Keratinocyte (primary cell): ENCODE measurements around the gene MCF2.
A peak's percentile ranks its signal among the peaks of the same experiment; 100 is the strongest.

Experiments
- CTCF ChIP-seq, 3 experiments: IDR thresholded peaks in 1 of 3; conservative IDR thresholded peaks in 1 of 3; optimal IDR thresholded peaks in 1 of 3; 2 replicates in 2 of 3; 3 replicates in 1 of 3; pipeline versions ENCODE3 to v1.5.1; 2011; ENCODE audit warnings: low read length in 3 of 3, mild to moderate bottlenecking in 3 of 3, moderate library complexity in 2 of 3, control low read depth in 1 of 3, inconsistent platforms in 1 of 3; ENCODE audit not compliant: insufficient read depth in 2 of 3; ENCODE audit errors: extremely low read depth in 1 of 3
- EZH2 ChIP-seq: IDR thresholded peaks from one replicate; pipeline ENCODE4 v1.6.1; 2012; ENCODE audit warnings: inconsistent platforms, mild to moderate bottlenecking, low read length, moderate library complexity

GRCh38 chrX:139559383-139560042 is 148.5 kb downstream of the MCF2 start:
- TF ChIP-seq CTCF (optimal IDR thresholded peaks at IDR 0.05 in 1 of 3, IDR thresholded peaks at IDR 0.05 in 1 of 3, conservative IDR thresholded peaks at IDR 0.05 in 1 of 3; ENCODE audit: extremely low read depth in 1 of 3, insufficient read depth in 2 of 3, low read length in 3 of 3) (peak; percentile 45 to 62 (median 55)), EZH2 (no peak)
